Measurements from ENCODE around the gene CCNI.
A peak's percentile ranks its signal among the peaks of the same experiment; 100 is the strongest.
"Not testable (repeated sequence)": the region's sequence is repeated elsewhere in the genome, so short reads cannot be mapped to it uniquely, and the experiment has no call there.

Gene CCNI

GRCh38 chr4:77075869-77076799 is at the start of gene CCNI:
CCNI (minus strand) TSS chr4:77075989; CDS start chr4:77066362, 9,627 bp downstream.
- peak; percentile 62 for DNase-seq

GRCh38 chr4:77124576-77124975 is 48.8 kb upstream of the CCNI start:
- DNase-seq, result no peak

DNA sequence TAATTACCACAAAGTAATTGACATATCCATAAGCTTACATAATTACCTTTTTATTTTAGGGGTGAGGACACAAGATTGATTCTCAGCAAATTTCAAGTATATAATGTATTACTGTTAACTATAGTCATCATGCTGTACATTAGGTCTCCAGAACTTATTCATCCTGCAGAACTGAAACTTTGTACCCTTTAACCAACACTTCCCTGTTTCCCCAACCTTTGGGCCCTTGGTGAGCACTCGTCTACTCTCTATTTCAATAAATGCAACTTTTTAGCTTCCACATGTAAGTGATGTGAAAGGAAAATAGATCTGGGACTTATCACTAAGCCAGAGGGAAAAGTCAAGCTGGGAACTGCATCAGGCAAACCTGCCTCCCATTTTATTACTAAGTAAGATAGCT is 47.6 kb upstream of the CCNI start:
- no peak for DNase-seq

GRCh38 chr4:77122656-77123055 is 46.9 kb upstream of the CCNI start:
- DNase-seq, result no peak

- no peak for DNase-seq
These were observed 46.0 kb upstream of the CCNI start for GRCh38 chr4:77121736-77122240.

- DNase-seq, result no peak
These were observed 45.2 kb upstream of the CCNI start for GRCh38 chr4:77120886-77121508.

DNA sequence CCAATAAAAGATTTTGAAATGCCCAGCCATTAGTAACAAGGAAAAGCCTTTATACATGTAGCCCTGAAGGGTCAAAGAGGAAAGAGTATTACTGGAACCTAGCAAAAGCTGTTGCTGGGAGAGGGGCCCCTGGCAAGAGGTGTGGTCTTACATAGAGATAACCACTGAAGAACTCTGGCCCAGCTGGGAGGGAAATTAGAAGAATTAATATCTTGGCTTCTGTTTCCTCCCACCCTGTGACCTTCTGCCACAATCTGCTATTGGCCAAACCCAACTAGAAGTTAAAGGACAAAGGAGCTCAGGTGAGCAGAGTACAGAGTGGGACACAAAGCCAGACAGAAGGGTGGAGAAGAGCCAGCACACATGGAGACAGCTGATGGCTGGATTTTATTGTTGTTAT is 41.9 kb upstream of the CCNI start:
- DNase-seq, result no peak

DNA sequence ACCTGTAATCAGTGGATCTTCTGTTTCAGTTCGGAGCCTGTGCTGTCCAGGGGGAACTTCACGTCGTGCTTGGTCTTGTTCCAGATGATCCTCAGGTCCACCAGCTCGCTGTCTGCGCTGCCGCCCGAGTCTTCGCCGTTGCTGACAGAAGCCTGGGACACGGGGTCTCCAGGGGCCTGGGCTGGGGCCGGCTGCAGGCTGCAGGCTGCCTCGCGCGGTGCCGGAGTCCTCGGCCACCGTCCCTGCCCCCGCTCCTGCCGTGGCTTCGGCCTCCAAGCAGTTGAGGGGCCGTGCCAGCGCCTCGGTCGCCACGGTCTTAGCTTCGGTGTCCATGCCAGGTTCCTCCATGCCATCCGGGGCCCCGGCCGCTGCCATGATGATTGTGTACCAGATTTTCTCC is 37.3 kb upstream of the CCNI start:
- no peak for DNase-seq

DNA sequence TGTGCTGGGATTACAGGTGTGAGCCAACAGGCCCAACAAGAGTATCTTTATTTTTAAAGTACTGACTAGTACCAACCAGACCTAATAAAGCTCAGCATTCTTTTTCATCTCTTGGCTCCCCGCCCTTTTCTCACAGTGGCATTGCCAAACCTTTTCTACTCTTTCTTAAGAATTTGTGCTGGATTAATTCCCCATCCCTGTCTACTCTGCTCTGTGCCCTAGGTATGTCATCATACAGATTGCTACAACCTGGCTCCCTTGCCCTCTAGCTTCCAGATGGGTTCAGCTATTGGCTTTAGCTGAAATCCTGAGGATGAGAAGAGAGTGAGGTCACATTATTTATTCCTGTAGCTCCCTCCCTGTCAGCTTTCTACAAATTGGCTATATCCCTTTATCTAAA is 34.9 kb upstream of the CCNI start:
- DNase-seq, result no peak

DNA sequence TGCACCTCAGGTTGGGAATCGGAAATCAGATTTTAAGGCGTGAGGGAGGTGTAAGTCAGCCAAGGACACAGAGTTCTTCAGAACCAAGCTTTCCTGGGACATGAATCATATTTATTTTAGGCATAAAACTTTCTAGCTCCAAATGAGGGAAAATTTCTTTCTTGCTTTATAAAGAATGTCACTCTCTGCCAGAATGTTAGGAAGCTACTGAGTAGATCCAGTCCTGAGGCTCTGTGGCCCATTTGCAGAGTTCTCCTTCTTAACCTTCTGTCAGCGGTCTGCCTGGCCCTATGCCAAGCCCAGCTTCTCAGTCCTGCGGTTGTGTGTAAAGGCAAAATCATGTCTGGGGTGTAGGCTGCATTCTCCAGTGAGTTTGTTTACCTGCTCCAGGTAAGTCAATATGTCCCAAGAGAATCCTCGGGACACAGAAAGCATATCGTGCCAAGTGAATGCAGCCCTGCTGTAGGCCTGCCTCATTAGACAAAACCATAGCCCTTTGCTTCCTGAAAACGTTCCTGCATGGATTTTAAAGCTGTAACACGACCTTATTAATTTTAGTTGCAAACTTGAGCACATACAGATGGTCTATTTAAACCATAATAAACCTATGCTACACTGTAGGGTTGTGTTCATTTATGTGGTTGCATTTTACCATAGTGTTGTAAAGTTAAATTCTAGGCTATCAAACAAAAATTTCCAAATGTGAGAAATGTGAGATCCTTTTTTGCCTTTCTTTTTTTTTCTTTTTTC is 29.2 kb upstream of the CCNI start:
- no peak for DNase-seq

GRCh38 chr4:77104388-77104787 is 28.6 kb upstream of the CCNI start:
- no peak for DNase-seq

GRCh38 chr4:77100234-77100633 is 24.4 kb upstream of the CCNI start:
- no peak for DNase-seq

- no peak for DNase-seq
These were observed 21.8 kb upstream of the CCNI start for GRCh38 chr4:77097611-77098010.

GRCh38 chr4:77095101-77095821 is 19.5 kb upstream of the CCNI start:
- no peak for DNase-seq

- DNase-seq, result no peak
These were observed 18.7 kb upstream of the CCNI start for GRCh38 chr4:77094496-77094895.

DNA sequence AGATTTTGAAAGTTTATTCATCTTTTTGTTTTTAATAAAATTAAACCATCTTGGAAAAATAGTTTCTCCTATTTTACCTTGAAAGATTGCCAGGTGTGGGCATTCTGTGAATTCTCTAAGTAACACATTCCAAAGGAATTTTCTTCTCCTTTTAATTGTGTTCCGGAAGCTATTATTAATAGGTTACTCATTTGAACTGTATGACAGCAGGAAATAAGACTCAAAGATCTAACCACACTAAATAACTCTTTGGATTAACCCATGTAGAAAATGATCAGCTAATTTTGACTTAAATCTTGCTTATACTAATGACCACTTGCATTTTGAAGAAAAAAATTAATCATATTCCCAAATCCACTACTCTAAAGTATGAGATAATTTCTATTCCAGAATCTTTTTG is 17.6 kb upstream of the CCNI start:
- no peak for DNase-seq

GRCh38 chr4:77092975-77093374 is 17.2 kb upstream of the CCNI start:
- no peak for DNase-seq

- no peak for DNase-seq
These were observed 14.1 kb upstream of the CCNI start for GRCh38 chr4:77089866-77090265.

GRCh38 chr4:77087027-77087426 is 11.2 kb upstream of the CCNI start:
- DNase-seq, result not testable (repeated sequence)

GRCh38 chr4:77084019-77084639 is 8.3 kb upstream of the CCNI start:
- DNase-seq, result no peak

GRCh38 chr4:77082886-77083608 is 7.3 kb upstream of the CCNI start:
- DNase-seq, result no peak

DNA sequence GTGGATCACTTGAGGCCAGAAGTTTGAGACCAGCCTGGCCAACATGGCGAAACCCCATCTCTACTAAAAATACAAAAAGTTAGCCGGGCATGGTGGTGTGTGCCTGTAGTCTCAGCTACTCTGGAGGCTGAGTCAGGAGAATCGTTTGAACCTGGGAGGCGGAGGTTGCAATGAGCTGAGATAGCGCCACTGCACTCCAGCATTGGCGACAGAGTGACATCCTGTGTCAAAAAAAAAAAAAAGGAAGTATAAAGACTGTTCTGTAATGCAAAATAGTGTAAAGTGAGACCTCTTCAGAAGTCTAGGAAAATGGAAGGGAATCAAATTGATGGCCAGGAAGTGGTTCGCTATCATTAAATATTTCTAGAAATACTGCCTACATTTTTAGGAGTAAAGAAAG is 5.0 kb upstream of the CCNI start:
- DNase-seq, result not testable (repeated sequence)
